Trophoblast cell (in vitro differentiated cells and primary cell): ENCODE measurements around the gene ERMP1.
A peak's percentile ranks its signal among the peaks of the same experiment; 100 is the strongest.

ENCODE experiments used
- DNase-seq, 2 donors: peaks; one replicate each; pipeline ENCODE4 v3.0.0-alpha.2; 2016
- H2AFZ ChIP-seq: 2 replicates; pipeline ENCODE4 v1.6.1; 2013; ENCODE audit warnings: low read length, moderate library complexity, mild to moderate bottlenecking; ENCODE audit not compliant: insufficient read depth, poor library complexity
- H2AK5ac ChIP-seq: 2 replicates; pipeline ENCODE4 v1.6.1; 2013; ENCODE audit warnings: mild to moderate bottlenecking, low read length
- H2BK120ac ChIP-seq: 2 replicates; pipeline ENCODE4 v1.6.1; 2013; ENCODE audit warnings: low read length, mild to moderate bottlenecking, moderate library complexity; ENCODE audit not compliant: insufficient read depth, poor library complexity
- H2BK12ac ChIP-seq: 2 replicates; pipeline ENCODE4 v1.6.1; 2013; ENCODE audit warnings: mild to moderate bottlenecking, low read length, moderate library complexity
- H2BK5ac ChIP-seq: 2 replicates; pipeline ENCODE4 v1.6.1; 2013; ENCODE audit warnings: low read length, low read depth, moderate library complexity, mild to moderate bottlenecking; ENCODE audit not compliant: poor library complexity
- H3K14ac ChIP-seq: 2 replicates; pipeline ENCODE4 v1.6.1; 2013; ENCODE audit warnings: mild to moderate bottlenecking, low read length
- H3K18ac ChIP-seq: 2 replicates; pipeline ENCODE4 v1.6.1; 2013; ENCODE audit warnings: mild to moderate bottlenecking, low read length
- H3K23ac ChIP-seq: 2 replicates; pipeline ENCODE4 v1.6.1; 2013; ENCODE audit warnings: low read length
- H3K27ac ChIP-seq: 2 replicates; pipeline ENCODE4 v1.5.1; 2013; ENCODE audit warnings: low read depth, mild to moderate bottlenecking, inconsistent platforms, low read length, moderate library complexity
- H3K27me3 ChIP-seq: 2 replicates; pipeline ENCODE4 v1.6.1; 2013; ENCODE audit warnings: inconsistent platforms, mild to moderate bottlenecking, low read length, moderate library complexity; ENCODE audit not compliant: insufficient read depth
- H3K36me3 ChIP-seq, 2 experiments: 1 replicate in 1 of 2; 2 replicates in 1 of 2; pipeline ENCODE4 v1.6.1; 2013; ENCODE audit warnings: low read length in 2 of 2, mild to moderate bottlenecking in 2 of 2, moderate library complexity in 1 of 2; ENCODE audit not compliant: insufficient read depth in 2 of 2, control insufficient read depth in 1 of 2
- H3K4ac ChIP-seq: 2 replicates; pipeline ENCODE4 v1.6.1; 2013; ENCODE audit warnings: low read depth, mild to moderate bottlenecking, low read length, moderate library complexity
- H3K4me1 ChIP-seq, 2 experiments: 1 replicate in 1 of 2; 2 replicates in 1 of 2; pipeline ENCODE4 v1.6.1; 2013; ENCODE audit warnings: low read length in 2 of 2, mild to moderate bottlenecking in 2 of 2, moderate library complexity in 1 of 2; ENCODE audit not compliant: insufficient read depth in 2 of 2, control insufficient read depth in 1 of 2
- H3K4me2 ChIP-seq: 2 replicates; pipeline ENCODE4 v1.6.1; 2013; ENCODE audit warnings: inconsistent platforms, mild to moderate bottlenecking, low read length, moderate library complexity
- H3K4me3 ChIP-seq: 2 replicates; pipeline ENCODE4 v1.5.1; 2013; ENCODE audit warnings: mild to moderate bottlenecking, low read depth, low read length, inconsistent platforms
- H3K79me1 ChIP-seq: one replicate; pipeline ENCODE4 v1.6.1; 2013; ENCODE audit warnings: low read length
- H3K79me2 ChIP-seq: 2 replicates; pipeline ENCODE4 v1.6.1; 2013; ENCODE audit warnings: low read length, mild to moderate bottlenecking; ENCODE audit not compliant: control insufficient read depth, insufficient read depth, poor library complexity
- H3K9ac ChIP-seq: 2 replicates; pipeline ENCODE4 v1.6.1; 2013; ENCODE audit warnings: mild to moderate bottlenecking, low read length
- H3K9me3 ChIP-seq: 2 replicates; pipeline ENCODE4 v1.6.1; 2013; ENCODE audit warnings: low read depth, mild to moderate bottlenecking, control low read depth, inconsistent platforms, low read length; ENCODE audit not compliant: insufficient read depth
- H4K12ac ChIP-seq: 2 replicates; pipeline ENCODE4 v1.6.1; 2013; ENCODE audit warnings: low read depth, mild to moderate bottlenecking, low read length, moderate library complexity
- H4K8ac ChIP-seq: 2 replicates; pipeline ENCODE4 v1.6.1; 2013; ENCODE audit warnings: low read depth, mild to moderate bottlenecking, low read length, moderate library complexity
- H4K91ac ChIP-seq: one replicate; pipeline ENCODE4 v1.6.1; 2013; ENCODE audit warnings: low read depth, mild to moderate bottlenecking, low read length, moderate library complexity
- WGBS: extraction: QIAGEN DNeasy Blood & Tissue Kit; methylation state at CpG from one replicate; pipeline ENCODE4 v1.1.7; 2013; ENCODE audit warnings: missing lambda C conversion rate; ENCODE audit not compliant: insufficient read length, insufficient coverage; ENCODE audit errors: extremely low coverage; 5-methylcytosine and 5-hydroxymethylcytosine counted together

The ERMP1 gene

DNA sequence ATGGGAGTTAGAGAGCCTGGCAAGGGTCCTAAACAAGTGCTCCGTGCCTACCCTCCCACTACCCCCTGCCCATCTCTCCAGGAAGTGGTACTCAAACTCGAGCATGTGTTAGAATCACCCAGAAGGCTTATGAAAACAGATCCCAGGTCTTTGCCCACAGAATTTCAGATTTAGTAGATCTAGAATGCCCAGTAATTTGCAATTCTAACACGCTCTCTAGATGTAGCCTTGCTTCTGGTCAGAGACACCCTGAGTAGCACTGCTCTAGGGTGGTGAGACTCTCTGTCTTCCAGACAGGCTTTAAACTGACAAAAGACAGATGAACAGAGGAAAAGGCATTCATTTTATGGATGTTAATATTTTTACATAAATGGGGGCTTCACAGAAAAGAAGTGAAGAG, 20.7 kb upstream of the ERMP1 start:
- no peak for DNase-seq
- no peak overlapping the region for H4K91ac ChIP-seq
- H3K4me3 ChIP-seq = no peak overlapping the region
- no peak overlapping the region for H3K9ac ChIP-seq
- no peaks in the 10 kb centered on the region for H3K36me3 ChIP-seq
- H3K4me2 ChIP-seq = no peak overlapping the region
- no peak overlapping the region for H3K4ac ChIP-seq
- no peak overlapping the region for H3K18ac ChIP-seq
- no peaks in the 10 kb centered on the region for H3K79me2 ChIP-seq
- no peak overlapping the region for H3K23ac ChIP-seq
- H3K27ac ChIP-seq = no peak overlapping the region
- H2BK12ac ChIP-seq = peak overlapping the region; percentile 45
- H2BK120ac ChIP-seq = no peak overlapping the region
- H4K12ac ChIP-seq = no peak overlapping the region
- no peaks in the 10 kb centered on the region for H3K9me3 ChIP-seq
- no peak overlapping the region for H2AFZ ChIP-seq
- H3K27me3 ChIP-seq = no peaks in the 10 kb centered on the region
- peaks cover 2 to 3% of the 10 kb centered on the region in 2 experiments for H3K4me1 ChIP-seq
- no CpG with 5 or more reads among the region's 3 CpGs for WGBS
- no peak overlapping the region for H2AK5ac ChIP-seq
- H4K8ac ChIP-seq = no peak overlapping the region
- H3K79me1 ChIP-seq = peaks cover 4% of the 10 kb centered on the region
- no peak overlapping the region for H3K14ac ChIP-seq
- H2BK5ac ChIP-seq = no peak overlapping the region

DNA sequence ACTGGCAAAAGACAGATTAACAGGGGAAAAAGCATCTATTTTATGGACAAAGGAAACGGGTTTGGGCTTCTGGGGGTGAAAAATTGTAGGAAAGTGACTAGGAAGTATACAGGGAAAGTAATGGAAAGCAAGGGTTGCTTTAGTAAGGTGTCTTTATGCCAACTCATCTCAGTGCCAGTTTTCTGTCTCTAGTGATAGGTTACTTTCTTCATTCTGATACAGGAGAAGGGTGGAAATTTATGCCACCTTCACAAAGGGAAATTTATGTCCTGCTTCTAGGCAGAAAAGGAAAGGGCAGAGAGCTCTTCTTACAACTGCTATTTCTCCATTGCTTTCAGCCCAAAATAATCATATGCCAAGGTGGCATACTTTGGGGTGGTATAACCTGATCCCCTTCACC, 20.1 kb upstream of the ERMP1 start:
- no peak overlapping the region for H3K23ac ChIP-seq
- no peak overlapping the region for H4K91ac ChIP-seq
- no peak overlapping the region for H2BK12ac ChIP-seq
- H3K18ac ChIP-seq = no peak overlapping the region
- H2AK5ac ChIP-seq = no peak overlapping the region
- H3K14ac ChIP-seq = no peak overlapping the region
- H2BK5ac ChIP-seq = no peak overlapping the region
- no peaks in the 10 kb centered on the region for H3K27me3 ChIP-seq
- no peak for DNase-seq
- peaks cover 4% of the 10 kb centered on the region for H3K79me1 ChIP-seq
- no peak overlapping the region for H2AFZ ChIP-seq
- H3K4me2 ChIP-seq = no peak overlapping the region
- peaks cover 2 to 3% of the 10 kb centered on the region in 2 experiments for H3K4me1 ChIP-seq
- H3K4ac ChIP-seq = no peak overlapping the region
- no CpG with 5 or more reads among the region's 1 CpG for WGBS
- no peak overlapping the region for H3K4me3 ChIP-seq
- H3K27ac ChIP-seq = no peak overlapping the region
- H3K36me3 ChIP-seq = no peaks in the 10 kb centered on the region
- H4K12ac ChIP-seq = no peak overlapping the region
- H2BK120ac ChIP-seq = no peak overlapping the region
- H4K8ac ChIP-seq = no peak overlapping the region
- no peaks in the 10 kb centered on the region for H3K9me3 ChIP-seq
- no peaks in the 10 kb centered on the region for H3K79me2 ChIP-seq
- H3K9ac ChIP-seq = no peak overlapping the region

DNA sequence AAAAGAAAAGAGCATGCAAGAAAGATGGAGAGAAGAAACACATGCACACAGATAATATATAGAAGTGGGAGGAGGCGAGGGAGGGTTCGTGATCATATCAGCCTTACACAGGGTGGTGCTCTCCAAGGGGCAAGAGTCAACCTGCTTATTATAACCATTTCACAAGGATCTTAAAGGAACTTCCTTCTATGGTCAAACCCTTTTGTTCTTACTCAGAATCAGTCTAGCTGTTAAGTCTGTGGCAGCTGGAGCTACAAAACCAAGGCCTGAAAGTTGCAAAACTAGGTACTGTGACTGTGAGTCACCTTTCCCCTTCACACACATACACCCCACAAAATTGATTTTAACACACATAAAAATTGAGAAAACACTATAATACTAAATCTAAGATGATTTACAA, 18.5 kb upstream of the ERMP1 start:
- Histone ChIP-seq H2AFZ (no peak overlapping the region), H3K4me1 (peaks cover 2 to 4% of the 10 kb centered on the region in 2 experiments), H3K4me3 (no peak overlapping the region), H3K9ac (no peak overlapping the region), H3K23ac (no peak overlapping the region), H3K27ac (no peak overlapping the region), H3K14ac (no peak overlapping the region), H3K79me2 (no peaks in the 10 kb centered on the region), H4K8ac (no peak overlapping the region), H3K4me2 (no peak overlapping the region), H2BK5ac (no peak overlapping the region), H3K79me1 (peaks cover 4% of the 10 kb centered on the region), H3K9me3 (no peaks in the 10 kb centered on the region), H3K36me3 (no peaks in the 10 kb centered on the region), H2BK120ac (no peak overlapping the region), H3K18ac (no peak overlapping the region), H4K91ac (no peak overlapping the region), H2AK5ac (no peak overlapping the region), H3K27me3 (no peaks in the 10 kb centered on the region), H2BK12ac (no peak overlapping the region), H3K4ac (no peak overlapping the region), H4K12ac (no peak overlapping the region)
- no CpG with 5 or more reads among the region's 2 CpGs for WGBS
- DNase-seq = peak in 1 of 2 donors; percentile 40

DNA sequence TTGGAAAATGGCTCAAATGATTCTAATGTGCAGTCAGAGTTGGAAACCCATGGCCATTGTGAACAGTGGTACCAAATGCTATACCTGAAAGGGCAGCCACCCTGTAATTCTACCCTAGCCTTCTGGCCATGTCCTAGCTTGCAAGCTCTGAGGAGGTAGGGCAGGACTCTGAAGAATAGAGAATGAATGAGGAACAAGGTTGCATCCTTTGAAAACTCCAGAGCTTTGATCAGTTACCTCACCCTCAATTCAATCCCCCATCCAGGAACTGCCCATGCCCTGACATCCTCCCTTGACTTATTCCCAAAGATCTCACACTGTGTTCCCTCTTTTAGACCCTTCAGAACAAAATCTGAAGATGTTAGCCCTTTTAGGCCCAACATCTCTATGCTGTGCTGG, 17.8 kb upstream of the ERMP1 start:
- Histone ChIP-seq H4K91ac (no peak overlapping the region), H3K79me1 (peaks cover 4% of the 10 kb centered on the region), H2AFZ (no peak overlapping the region), H3K4ac (no peak overlapping the region), H3K27ac (no peak overlapping the region), H3K4me2 (no peak overlapping the region), H3K4me3 (no peak overlapping the region), H3K9me3 (no peaks in the 10 kb centered on the region), H3K14ac (no peak overlapping the region), H3K27me3 (no peaks in the 10 kb centered on the region), H2AK5ac (no peak overlapping the region), H3K9ac (no peak overlapping the region), H3K23ac (no peak overlapping the region), H2BK5ac (no peak overlapping the region), H2BK12ac (peak overlapping the region; percentile 77), H3K36me3 (no peaks in the 10 kb centered on the region), H4K8ac (no peak overlapping the region), H3K79me2 (no peaks in the 10 kb centered on the region), H2BK120ac (no peak overlapping the region), H4K12ac (no peak overlapping the region), H3K18ac (no peak overlapping the region), H3K4me1 (peaks cover 2 to 4% of the 10 kb centered on the region in 2 experiments)
- no peak for DNase-seq
